Neural cell (in vitro differentiated cells): Measurements from ENCODE around the gene EPHA2. TPM values are rescaled to one million over a fixed set of nuclear protein-coding genes. Genes with fewer than 3 reads are reported as not detected.

ENCODE experiments used
- H2AFZ ChIP-seq: fragments of 200-600, 300-800 bp; sonication (generic), shearing (Covaris generic); 2 replicates; pipeline ENCODE4 v1.6.0; 2014; ENCODE audit warnings: low read depth, mild to moderate bottlenecking, antibody characterized with exemption, low read length, moderate library complexity
- H3F3A ChIP-seq: fragments of 200-600 bp; shearing (Covaris generic); 2 replicates; pipeline ENCODE4 v1.6.1; 2016; ENCODE audit warnings: mild to moderate bottlenecking, moderate library complexity, mixed read lengths, antibody characterized with exemption, low read length; ENCODE audit not compliant: insufficient read depth, poor library complexity, severe bottlenecking
- H3K27ac ChIP-seq: fragments of 200-600, 300-800 bp; sonication (generic), shearing (Covaris generic); 2 replicates; pipeline ENCODE4 v1.5.1; 2014; ENCODE audit warnings: mild to moderate bottlenecking, low read length, moderate library complexity
- H3K27me3 ChIP-seq: fragments of 300-800, 200-600 bp; sonication (generic), shearing (Covaris generic); 2 replicates; pipeline ENCODE4 v1.6.0; 2014; ENCODE audit warnings: mild to moderate bottlenecking, low read depth, low read length, moderate library complexity; ENCODE audit not compliant: insufficient read depth
- H3K36me3 ChIP-seq: fragments of 300-800, 200-600 bp; sonication (generic), shearing (Covaris generic); 2 replicates; pipeline ENCODE4 v1.5.1; 2014; ENCODE audit warnings: mild to moderate bottlenecking, antibody characterized with exemption, low read length, moderate library complexity; ENCODE audit not compliant: insufficient read depth
- H3K4me2 ChIP-seq: fragments of 300-800, 200-600 bp; sonication (generic), shearing (Covaris generic); 2 replicates; pipeline ENCODE4 v1.6.0; 2014; ENCODE audit warnings: mild to moderate bottlenecking, low read length
- H3K4me3 ChIP-seq: fragments of 300-800, 200-600 bp; sonication (generic), shearing (Covaris generic); 2 replicates; pipeline ENCODE4 v1.5.1; 2014; ENCODE audit warnings: mild to moderate bottlenecking, low read length, moderate library complexity
- H3K79me2 ChIP-seq: fragments of 200-600 bp; shearing (Covaris generic); replicated peaks from 2 replicates; pipeline ENCODE4 v1.6.0; 2014; ENCODE audit warnings: mild to moderate bottlenecking, low read length, moderate library complexity; ENCODE audit not compliant: insufficient read depth
- H3K9ac ChIP-seq: fragments of 300-800, 200-600 bp; sonication (generic), shearing (Covaris generic); 2 replicates; pipeline ENCODE4 v1.6.1; 2016; ENCODE audit warnings: mild to moderate bottlenecking, low read length, mixed read lengths
- H3K9me2 ChIP-seq: fragments of 200-600 bp; shearing (Covaris generic); 2 replicates; pipeline ENCODE4 v1.6.1; 2016; ENCODE audit warnings: mild to moderate bottlenecking, low read length, mixed read lengths; ENCODE audit not compliant: insufficient read depth
- H3K9me3 ChIP-seq: fragments of 200-600, 300-800 bp; sonication (generic), shearing (Covaris generic); 2 replicates; pipeline ENCODE4 v1.6.1; 2016; ENCODE audit warnings: mild to moderate bottlenecking, mixed run types, low read length, moderate library complexity, mixed read lengths
- H4K20me1 ChIP-seq: fragments of 200-600 bp; shearing (Covaris generic); 2 replicates; pipeline ENCODE4 v1.6.1; 2016; ENCODE audit warnings: mild to moderate bottlenecking, mixed run types; ENCODE audit not compliant: insufficient read depth
- EP300 ChIP-seq: fragments of 450-650 bp; conservative IDR thresholded peaks from 2 replicates; pipeline ENCODE4 v1.6.1; 2014; ENCODE audit warnings: antibody characterized with exemption, mild to moderate bottlenecking, moderate library complexity; ENCODE audit not compliant: poor library complexity, severe bottlenecking
- EZH2 ChIP-seq: fragments of 200-600, 300-800 bp; shearing (Covaris generic), sonication (generic); IDR thresholded peaks from 2 replicates; pipeline ENCODE4 v1.6.1; 2014; ENCODE audit warnings: antibody characterized with exemption, low read length, borderline replicate concordance, mild to moderate bottlenecking; ENCODE audit not compliant: insufficient read depth, poor library complexity, severe bottlenecking
- MXI1 ChIP-seq: fragments of 450-650 bp; conservative IDR thresholded peaks from 2 replicates; pipeline ENCODE4 v1.6.1; 2014; ENCODE audit warnings: antibody characterized with exemption, mild to moderate bottlenecking; ENCODE audit not compliant: poor library complexity, severe bottlenecking
- POLR2AphosphoS5 ChIP-seq: IDR thresholded peaks from 2 replicates; pipeline ENCODE4 v1.6.1; 2012
- RAD21 ChIP-seq: fragments of 450-650 bp; conservative IDR thresholded peaks from 2 replicates; pipeline ENCODE4 v1.6.1; 2014; ENCODE audit warnings: antibody characterized with exemption, mild to moderate bottlenecking, moderate library complexity
- SMC3 ChIP-seq: fragments of 450-650 bp; conservative IDR thresholded peaks from 2 replicates; pipeline ENCODE4 v1.6.1; 2014; ENCODE audit warnings: antibody characterized with exemption, mild to moderate bottlenecking, moderate library complexity; ENCODE audit not compliant: poor library complexity
- TAF1 ChIP-seq: IDR thresholded peaks from 2 replicates; pipeline ENCODE4 v1.6.1; 2012; ENCODE audit warnings: low read depth
- polyA plus RNA-seq: library from polyadenylated mRNA; depleted of rRNA; stranded (reverse); fragments of >200 nt; gene quantifications from 2 replicates; pipeline ENCODE4 v1.2.3, GENCODE V29; 2014
- TF ChIP-seq, protein P1 (sequence below): IDR thresholded peaks from 2 replicates; pipeline ENCODE4 v1.6.1; 2012; ENCODE audit warnings: borderline replicate concordance
- TF ChIP-seq, protein P2 (sequence below): fragments of 450-650 bp; IDR thresholded peaks from 2 replicates; pipeline ENCODE4 v1.5.1; 2014; ENCODE audit warnings: antibody characterized with exemption, mild to moderate bottlenecking, moderate library complexity; ENCODE audit not compliant: poor library complexity, severe bottlenecking

The EPHA2 gene
- polyA plus RNA-seq, 1 donor from 2014 or later: 0.63 TPM

DNA sequence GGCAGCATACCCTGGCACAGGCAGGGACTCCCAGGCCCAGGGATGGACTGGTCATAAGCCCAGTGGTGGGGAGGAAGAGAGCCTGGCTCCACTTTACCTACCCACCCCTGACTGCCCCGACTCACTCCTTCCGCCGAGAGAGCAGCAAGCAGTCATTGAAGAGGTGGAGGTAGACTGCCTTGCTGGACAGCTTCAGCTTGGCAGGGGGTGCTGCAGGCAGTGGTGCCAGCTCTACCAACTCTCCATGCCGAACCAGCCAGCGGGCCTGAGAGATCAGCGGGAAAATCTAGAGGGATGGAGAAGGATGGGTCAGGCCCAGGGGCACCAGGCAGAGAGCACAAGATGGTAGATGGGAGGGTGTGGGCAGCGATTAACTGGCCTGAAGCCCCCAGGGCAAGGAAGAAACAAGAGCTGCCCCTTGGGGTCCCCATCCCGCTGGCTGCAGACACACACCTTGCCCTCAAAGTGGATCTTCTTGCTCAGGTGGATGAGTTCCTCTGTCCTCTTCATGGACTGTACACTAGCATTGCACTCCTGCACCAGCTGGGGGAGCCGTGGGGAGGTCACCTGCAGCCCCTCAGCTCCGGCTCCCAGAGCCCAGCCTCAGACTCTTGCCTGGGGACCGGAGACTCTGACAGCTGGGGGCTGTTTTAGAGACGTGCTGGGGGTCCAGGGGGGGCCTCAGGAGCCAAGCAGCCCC, 48.9 kb upstream of the EPHA2 start:
- Histone ChIP-seq H3K9me2 (no peaks in the 10 kb centered on the region), H2AFZ (no peak overlapping the region), H3K79me2 (no peaks in the 10 kb centered on the region), H3K36me3 (no peaks in the 10 kb centered on the region), H3K27ac (no peak overlapping the region), H3F3A (no peaks in the 10 kb centered on the region), H4K20me1 (no peaks in the 10 kb centered on the region), H3K9me3 (no peaks in the 10 kb centered on the region), H3K4me3 (no peak overlapping the region), H3K9ac (no peak overlapping the region), H3K4me2 (no peak overlapping the region), H3K27me3 (no peaks in the 10 kb centered on the region)
- TF ChIP-seq MXI1 (no peak), EP300 (no peak), RAD21 (no peak), SMC3 (no peak), EZH2 (no peak), TAF1 (no peak)
- TF ChIP-seq, protein P1, sequence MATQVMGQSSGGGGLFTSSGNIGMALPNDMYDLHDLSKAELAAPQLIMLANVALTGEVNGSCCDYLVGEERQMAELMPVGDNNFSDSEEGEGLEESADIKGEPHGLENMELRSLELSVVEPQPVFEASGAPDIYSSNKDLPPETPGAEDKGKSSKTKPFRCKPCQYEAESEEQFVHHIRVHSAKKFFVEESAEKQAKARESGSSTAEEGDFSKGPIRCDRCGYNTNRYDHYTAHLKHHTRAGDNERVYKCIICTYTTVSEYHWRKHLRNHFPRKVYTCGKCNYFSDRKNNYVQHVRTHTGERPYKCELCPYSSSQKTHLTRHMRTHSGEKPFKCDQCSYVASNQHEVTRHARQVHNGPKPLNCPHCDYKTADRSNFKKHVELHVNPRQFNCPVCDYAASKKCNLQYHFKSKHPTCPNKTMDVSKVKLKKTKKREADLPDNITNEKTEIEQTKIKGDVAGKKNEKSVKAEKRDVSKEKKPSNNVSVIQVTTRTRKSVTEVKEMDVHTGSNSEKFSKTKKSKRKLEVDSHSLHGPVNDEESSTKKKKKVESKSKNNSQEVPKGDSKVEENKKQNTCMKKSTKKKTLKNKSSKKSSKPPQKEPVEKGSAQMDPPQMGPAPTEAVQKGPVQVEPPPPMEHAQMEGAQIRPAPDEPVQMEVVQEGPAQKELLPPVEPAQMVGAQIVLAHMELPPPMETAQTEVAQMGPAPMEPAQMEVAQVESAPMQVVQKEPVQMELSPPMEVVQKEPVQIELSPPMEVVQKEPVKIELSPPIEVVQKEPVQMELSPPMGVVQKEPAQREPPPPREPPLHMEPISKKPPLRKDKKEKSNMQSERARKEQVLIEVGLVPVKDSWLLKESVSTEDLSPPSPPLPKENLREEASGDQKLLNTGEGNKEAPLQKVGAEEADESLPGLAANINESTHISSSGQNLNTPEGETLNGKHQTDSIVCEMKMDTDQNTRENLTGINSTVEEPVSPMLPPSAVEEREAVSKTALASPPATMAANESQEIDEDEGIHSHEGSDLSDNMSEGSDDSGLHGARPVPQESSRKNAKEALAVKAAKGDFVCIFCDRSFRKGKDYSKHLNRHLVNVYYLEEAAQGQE: no peak
- TF ChIP-seq, protein P2, sequence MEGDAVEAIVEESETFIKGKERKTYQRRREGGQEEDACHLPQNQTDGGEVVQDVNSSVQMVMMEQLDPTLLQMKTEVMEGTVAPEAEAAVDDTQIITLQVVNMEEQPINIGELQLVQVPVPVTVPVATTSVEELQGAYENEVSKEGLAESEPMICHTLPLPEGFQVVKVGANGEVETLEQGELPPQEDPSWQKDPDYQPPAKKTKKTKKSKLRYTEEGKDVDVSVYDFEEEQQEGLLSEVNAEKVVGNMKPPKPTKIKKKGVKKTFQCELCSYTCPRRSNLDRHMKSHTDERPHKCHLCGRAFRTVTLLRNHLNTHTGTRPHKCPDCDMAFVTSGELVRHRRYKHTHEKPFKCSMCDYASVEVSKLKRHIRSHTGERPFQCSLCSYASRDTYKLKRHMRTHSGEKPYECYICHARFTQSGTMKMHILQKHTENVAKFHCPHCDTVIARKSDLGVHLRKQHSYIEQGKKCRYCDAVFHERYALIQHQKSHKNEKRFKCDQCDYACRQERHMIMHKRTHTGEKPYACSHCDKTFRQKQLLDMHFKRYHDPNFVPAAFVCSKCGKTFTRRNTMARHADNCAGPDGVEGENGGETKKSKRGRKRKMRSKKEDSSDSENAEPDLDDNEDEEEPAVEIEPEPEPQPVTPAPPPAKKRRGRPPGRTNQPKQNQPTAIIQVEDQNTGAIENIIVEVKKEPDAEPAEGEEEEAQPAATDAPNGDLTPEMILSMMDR: no peak

DNA sequence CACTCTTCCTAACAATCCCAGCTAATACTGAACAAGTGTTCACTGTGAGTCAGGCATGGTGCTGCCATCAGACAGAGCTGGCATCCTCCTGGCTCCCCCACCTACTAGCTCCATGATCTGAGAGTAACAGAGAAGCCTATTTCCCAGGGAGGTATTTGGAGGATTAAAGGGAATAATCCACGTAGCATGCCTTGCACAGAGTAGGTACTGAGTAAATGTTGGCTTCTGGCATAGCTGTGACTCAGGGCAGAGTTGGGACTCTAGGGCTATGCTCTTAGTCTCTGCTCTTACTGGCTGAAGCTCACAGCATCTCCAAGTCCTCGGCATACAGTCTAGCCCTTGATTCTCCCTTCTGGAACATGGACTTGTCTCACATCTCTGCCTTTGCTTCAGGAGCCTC, 48.3 kb upstream of the EPHA2 start:
- Histone ChIP-seq H3K9ac (no peak overlapping the region), H3K27ac (no peak overlapping the region), H3F3A (no peaks in the 10 kb centered on the region), H3K36me3 (no peaks in the 10 kb centered on the region), H2AFZ (no peak overlapping the region), H3K9me3 (no peaks in the 10 kb centered on the region), H3K27me3 (no peaks in the 10 kb centered on the region), H3K4me2 (no peak overlapping the region), H3K79me2 (no peaks in the 10 kb centered on the region), H4K20me1 (no peaks in the 10 kb centered on the region), H3K4me3 (no peak overlapping the region), H3K9me2 (no peaks in the 10 kb centered on the region)
- TF ChIP-seq SMC3: no peak
- TF ChIP-seq, protein P2: no peak
- TF ChIP-seq TAF1: no peak
- TF ChIP-seq, protein P1: no peak
- no peak for TF ChIP-seq POLR2AphosphoS5
- TF ChIP-seq MXI1: no peak
- no peak for TF ChIP-seq EP300
- TF ChIP-seq EZH2: no peak
- TF ChIP-seq RAD21: no peak
